GM19395 (cell line): ENCODE data around the gene CXCL16.
"Not testable (repeated sequence)": the region's sequence is repeated elsewhere in the genome, so short reads cannot be mapped to it uniquely, and the experiment has no call there.

ENCODE experiments used
- ATAC-seq: cut with Tn5 transposase; IDR thresholded peaks from one replicate; pipeline ENCODE4 v1.9.1; 2021; ENCODE audit warnings: mild to moderate bottlenecking, moderate library complexity; ENCODE audit not compliant: unreplicated experiment

The CXCL16 gene

GRCh38 chr17:4701116-4701515 is 38.6 kb downstream of the CXCL16 start:
- no peak for ATAC-seq

- ATAC-seq = not testable (repeated sequence)
These were observed 40.2 kb downstream of the CXCL16 start for GRCh38 chr17:4699401-4700056.

GRCh38 chr17:4696437-4696805 is 43.3 kb downstream of the CXCL16 start:
- ATAC-seq = no peak

DNA sequence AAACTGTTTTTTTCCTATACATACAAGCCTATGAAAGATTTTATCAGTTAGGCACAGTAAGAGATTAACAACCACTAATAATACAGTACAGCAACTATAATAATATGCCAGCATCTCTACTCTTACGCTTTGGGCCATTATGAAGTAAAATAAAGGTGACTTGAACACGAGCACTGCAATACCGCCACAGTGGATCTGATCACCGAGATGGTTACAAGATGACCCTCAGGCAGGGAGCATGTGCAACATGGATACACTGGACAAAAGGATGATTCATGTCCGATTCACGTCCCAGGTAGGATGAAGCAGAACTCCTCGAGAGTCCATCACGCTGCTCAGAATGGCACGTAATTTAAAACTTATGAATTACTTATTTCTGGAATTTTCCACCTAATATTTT is 46.3 kb downstream of the CXCL16 start:
- ATAC-seq = no peak

DNA sequence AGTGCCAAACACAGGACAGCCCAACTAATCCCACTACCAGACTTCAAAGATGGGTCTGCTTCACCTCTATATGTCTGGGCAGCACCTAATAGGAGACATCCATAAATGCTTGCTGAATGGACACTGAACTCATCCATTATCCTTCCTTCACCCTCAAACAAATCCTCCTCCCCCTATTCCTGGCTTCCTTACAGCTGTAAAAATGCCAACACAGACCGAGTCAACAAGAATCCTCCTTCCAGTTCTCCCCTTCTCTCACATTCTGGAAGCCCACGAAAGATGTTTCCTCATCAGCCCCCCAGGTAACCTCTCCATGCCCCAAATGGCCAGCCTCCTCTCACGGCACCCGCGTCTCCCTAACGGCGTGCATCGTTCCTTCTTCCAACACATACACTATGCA is 48.0 kb downstream of the CXCL16 start:
- no peak for ATAC-seq

DNA sequence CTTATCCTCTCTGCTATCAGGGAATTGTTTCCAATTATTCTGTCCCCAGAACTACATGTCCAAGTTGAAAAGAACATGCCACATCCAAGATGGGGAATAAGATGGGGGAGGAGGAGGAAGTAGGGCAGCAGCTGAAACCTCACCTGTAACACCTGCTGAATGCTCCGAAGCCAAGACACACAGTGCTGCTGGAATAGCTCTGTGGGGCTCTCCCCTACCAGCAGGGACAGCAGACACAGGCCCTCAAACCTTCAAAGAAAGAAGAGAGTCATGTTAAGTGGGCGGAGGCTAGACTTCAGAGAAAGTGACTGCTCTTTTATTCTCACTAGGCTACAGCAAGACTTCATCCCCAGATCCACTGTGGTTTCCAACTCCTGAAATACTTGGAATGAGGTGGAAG is 49.0 kb downstream of the CXCL16 start:
- no peak for ATAC-seq

DNA sequence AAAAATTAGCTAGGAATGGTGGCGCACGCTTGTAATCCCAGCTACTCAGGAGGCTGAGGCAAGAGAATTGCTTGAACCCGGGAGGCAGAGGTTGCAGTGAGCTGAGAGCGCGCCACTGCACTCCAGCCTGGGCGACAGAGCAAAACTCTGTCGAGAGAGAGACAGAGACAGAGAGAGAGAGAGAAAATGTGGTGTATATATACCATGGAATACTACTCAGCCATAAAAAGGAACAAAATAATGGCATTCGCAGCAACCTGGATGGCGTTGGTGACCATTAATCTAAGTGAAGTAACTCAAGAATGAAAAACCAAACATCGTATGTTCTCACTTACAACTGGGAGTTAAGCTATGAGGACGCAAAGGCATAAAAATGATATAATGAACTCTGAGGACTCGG is 49.9 kb downstream of the CXCL16 start:
- not testable (repeated sequence) for ATAC-seq

DNA sequence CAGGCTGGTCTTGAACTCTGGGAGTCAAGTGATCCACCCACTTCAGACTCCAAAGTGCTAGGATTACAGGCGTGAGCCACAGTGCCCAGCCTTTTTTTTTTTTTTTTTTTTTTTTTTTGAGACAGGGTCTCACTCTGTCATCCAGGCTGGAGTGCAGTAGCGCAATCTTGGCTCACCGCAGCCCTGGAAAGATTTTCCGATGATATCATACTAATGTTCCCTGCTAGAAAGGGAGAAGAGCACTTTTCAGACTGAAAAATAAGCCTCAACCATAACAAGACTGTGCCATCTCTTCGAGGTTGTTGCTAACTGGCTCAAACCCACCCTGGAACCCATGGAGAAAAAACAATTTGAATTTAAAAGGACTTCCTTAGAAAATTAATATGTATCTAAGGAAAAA is 56.0 kb downstream of the CXCL16 start:
- not testable (repeated sequence) for ATAC-seq
